NCI-H2081 (cell line): ENCODE results near the gene TTC4.
"Not testable (repeated sequence)": the region's sequence is repeated elsewhere in the genome, so short reads cannot be mapped to it uniquely, and the experiment has no call there.

Experiments
- DNase-seq, 2 experiments: peaks; one replicate each; lab custom pipeline; 2025; lab: John Stamatoyannopoulos, UW

The TTC4 gene

GRCh38 chr1:54750596-54750995 is 34.9 kb downstream of the TTC4 start:
- DNase-seq = no peak

- no peak for DNase-seq
Observed at GRCh38 chr1:54751426-54751825, 35.8 kb downstream of the TTC4 start.

- DNase-seq = no peak
Observed at GRCh38 chr1:54754045-54754444, 38.4 kb downstream of the TTC4 start.

GRCh38 chr1:54754486-54755285 is 39.0 kb downstream of the TTC4 start:
- no peak for DNase-seq

GRCh38 chr1:54757833-54758232 is 42.2 kb downstream of the TTC4 start:
- DNase-seq = no peak

- no peak for DNase-seq
Observed at GRCh38 chr1:54758678-54759348, 43.2 kb downstream of the TTC4 start.

- DNase-seq = no peak
Observed at GRCh38 chr1:54763816-54764132, 48.1 kb downstream of the TTC4 start.

- DNase-seq = peak; percentile 98 to 99
Observed at GRCh38 chr1:54764133-54764921, 48.7 kb downstream of the TTC4 start, which contains the start of gene PARS2. Gene PARS2 (minus strand): TSS chr1:54764523. CDS start chr1:54759161, 5,362 bp downstream.

- DNase-seq = no peak
Observed at GRCh38 chr1:54764922-54765561, 49.4 kb downstream of the TTC4 start.

GRCh38 chr1:54766726-54767125 is 51.1 kb downstream of the TTC4 start:
- peak in 1 of 2 experiments; percentile 58 for DNase-seq

- no peak for DNase-seq
Observed at GRCh38 chr1:54767526-54767925, 51.9 kb downstream of the TTC4 start.

- DNase-seq = no peak
Observed at GRCh38 chr1:54768093-54768492, 52.4 kb downstream of the TTC4 start.

- DNase-seq = no peak
Observed at GRCh38 chr1:54772951-54773350, 57.3 kb downstream of the TTC4 start.

- peak in 1 of 2 experiments; percentile 47 for DNase-seq
Observed at GRCh38 chr1:54774820-54775498, 59.3 kb downstream of the TTC4 start.

GRCh38 chr1:54775828-54776721 is 60.4 kb downstream of the TTC4 start:
- not testable (repeated sequence) for DNase-seq

- DNase-seq = no peak
Observed at GRCh38 chr1:54777011-54777410, 61.4 kb downstream of the TTC4 start.

- no peak for DNase-seq
Observed at GRCh38 chr1:54777431-54777830, 61.8 kb downstream of the TTC4 start.

- no peak for DNase-seq
Observed at GRCh38 chr1:54781023-54781723, 65.5 kb downstream of the TTC4 start.

GRCh38 chr1:54782156-54782555 is 66.5 kb downstream of the TTC4 start:
- DNase-seq = no peak

- no peak for DNase-seq
Observed at GRCh38 chr1:54782588-54782987, 66.9 kb downstream of the TTC4 start.
